GM23338 (cell line): Measurements from ENCODE around the gene ST3GAL2.

ENCODE experiments used
- CREB1 ChIP-seq: fragments of 250-450 bp; sonication (Bioruptor Pico); IDR thresholded peaks from 2 replicates; pipeline ENCODE4 v1.5.0; 2020; ENCODE audit warnings: low read depth, mild to moderate bottlenecking, moderate library complexity
- EZH2 ChIP-seq: fragments of 200-600 bp; sonication (generic); IDR thresholded peaks from one replicate; pipeline ENCODE4 v1.8.0; 2017; ENCODE audit warnings: antibody characterized with exemption, mild to moderate bottlenecking, low read depth; ENCODE audit not compliant: unreplicated experiment
- EZH2phosphoT487 ChIP-seq: fragments of 200-600 bp; sonication (generic); IDR thresholded peaks from one replicate; pipeline ENCODE4 v1.8.1; 2018; ENCODE audit warnings: antibody characterized with exemption; ENCODE audit not compliant: unreplicated experiment
- JUNB ChIP-seq: IDR thresholded peaks from one replicate; pipeline ENCODE4 v1.6.1; 2016; ENCODE audit warnings: antibody characterized with exemption; ENCODE audit not compliant: unreplicated experiment
- POLR2AphosphoS5 ChIP-seq: IDR thresholded peaks from 2 replicates; pipeline ENCODE4 v1.6.1; 2016; ENCODE audit warnings: antibody characterized with exemption, low read depth
- STAT1 ChIP-seq: IDR thresholded peaks from one replicate; pipeline ENCODE4 v1.6.1; 2016; ENCODE audit warnings: antibody characterized with exemption; ENCODE audit not compliant: unreplicated experiment
- ZNF114 ChIP-seq: fragments of 250-450 bp; sonication (Bioruptor Pico); IDR thresholded peaks from 2 replicates; pipeline ENCODE4 v1.5.0; 2020; ENCODE audit warnings: mild to moderate bottlenecking, moderate library complexity
- ZNF331 ChIP-seq: fragments of 250-450 bp; sonication (Bioruptor Pico); IDR thresholded peaks from 2 replicates; pipeline ENCODE4 v1.5.0; 2020; ENCODE audit warnings: low read depth, mild to moderate bottlenecking, moderate library complexity
- TF ChIP-seq, protein P1 (sequence below), 2 experiments: fragments of 200-600 bp in 1 of 2; sonication (generic) in 1 of 2; conservative IDR thresholded peaks; 2 replicates each; pipeline versions ENCODE4 v1.5.1 to v1.6.1; 2016 to 2017; ENCODE audit warnings: antibody characterized with exemption in 2 of 2, low read depth in 2 of 2, mild to moderate bottlenecking in 2 of 2, moderate library complexity in 1 of 2
- TF ChIP-seq, protein P2 (sequence below): IDR thresholded peaks from one replicate; pipeline ENCODE4 v1.6.1; 2018; ENCODE audit warnings: antibody characterized with exemption; ENCODE audit not compliant: unreplicated experiment
- TF ChIP-seq, protein P3 (sequence below): fragments of 250-450 bp; sonication (Bioruptor Pico); IDR thresholded peaks from 2 replicates; pipeline ENCODE4 v1.5.0; 2020; ENCODE audit warnings: mild to moderate bottlenecking, moderate library complexity
- TF ChIP-seq, protein P4 (sequence below): IDR thresholded peaks from 2 replicates; pipeline ENCODE4 v1.6.1; 2016; ENCODE audit warnings: antibody characterized with exemption

DNA sequence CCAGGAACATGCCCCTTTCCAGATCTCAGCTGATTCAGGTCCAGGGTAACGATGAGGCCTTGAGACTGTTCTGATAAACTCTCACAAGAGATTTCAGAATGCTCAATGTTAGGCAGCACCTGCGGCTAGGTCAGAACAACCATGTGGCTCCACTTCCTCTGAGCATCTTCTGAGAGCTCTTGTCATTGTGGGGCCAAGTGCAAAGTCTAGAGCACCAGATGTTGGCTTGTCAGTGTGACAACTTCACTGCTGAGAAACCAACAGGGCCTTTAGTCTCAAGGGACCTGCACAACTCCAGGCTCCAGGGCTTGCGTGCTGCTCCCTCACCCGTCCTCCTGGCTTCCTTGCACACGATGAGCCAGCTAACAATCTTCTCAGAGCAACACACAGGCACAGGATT is 44.5 kb upstream of the ST3GAL2 start:
- TF ChIP-seq, protein P1, sequence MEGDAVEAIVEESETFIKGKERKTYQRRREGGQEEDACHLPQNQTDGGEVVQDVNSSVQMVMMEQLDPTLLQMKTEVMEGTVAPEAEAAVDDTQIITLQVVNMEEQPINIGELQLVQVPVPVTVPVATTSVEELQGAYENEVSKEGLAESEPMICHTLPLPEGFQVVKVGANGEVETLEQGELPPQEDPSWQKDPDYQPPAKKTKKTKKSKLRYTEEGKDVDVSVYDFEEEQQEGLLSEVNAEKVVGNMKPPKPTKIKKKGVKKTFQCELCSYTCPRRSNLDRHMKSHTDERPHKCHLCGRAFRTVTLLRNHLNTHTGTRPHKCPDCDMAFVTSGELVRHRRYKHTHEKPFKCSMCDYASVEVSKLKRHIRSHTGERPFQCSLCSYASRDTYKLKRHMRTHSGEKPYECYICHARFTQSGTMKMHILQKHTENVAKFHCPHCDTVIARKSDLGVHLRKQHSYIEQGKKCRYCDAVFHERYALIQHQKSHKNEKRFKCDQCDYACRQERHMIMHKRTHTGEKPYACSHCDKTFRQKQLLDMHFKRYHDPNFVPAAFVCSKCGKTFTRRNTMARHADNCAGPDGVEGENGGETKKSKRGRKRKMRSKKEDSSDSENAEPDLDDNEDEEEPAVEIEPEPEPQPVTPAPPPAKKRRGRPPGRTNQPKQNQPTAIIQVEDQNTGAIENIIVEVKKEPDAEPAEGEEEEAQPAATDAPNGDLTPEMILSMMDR (conservative IDR thresholded peaks at IDR 0.05; ENCODE audit: low read depth in 2 of 2) = no peak
- TF ChIP-seq, protein P2, sequence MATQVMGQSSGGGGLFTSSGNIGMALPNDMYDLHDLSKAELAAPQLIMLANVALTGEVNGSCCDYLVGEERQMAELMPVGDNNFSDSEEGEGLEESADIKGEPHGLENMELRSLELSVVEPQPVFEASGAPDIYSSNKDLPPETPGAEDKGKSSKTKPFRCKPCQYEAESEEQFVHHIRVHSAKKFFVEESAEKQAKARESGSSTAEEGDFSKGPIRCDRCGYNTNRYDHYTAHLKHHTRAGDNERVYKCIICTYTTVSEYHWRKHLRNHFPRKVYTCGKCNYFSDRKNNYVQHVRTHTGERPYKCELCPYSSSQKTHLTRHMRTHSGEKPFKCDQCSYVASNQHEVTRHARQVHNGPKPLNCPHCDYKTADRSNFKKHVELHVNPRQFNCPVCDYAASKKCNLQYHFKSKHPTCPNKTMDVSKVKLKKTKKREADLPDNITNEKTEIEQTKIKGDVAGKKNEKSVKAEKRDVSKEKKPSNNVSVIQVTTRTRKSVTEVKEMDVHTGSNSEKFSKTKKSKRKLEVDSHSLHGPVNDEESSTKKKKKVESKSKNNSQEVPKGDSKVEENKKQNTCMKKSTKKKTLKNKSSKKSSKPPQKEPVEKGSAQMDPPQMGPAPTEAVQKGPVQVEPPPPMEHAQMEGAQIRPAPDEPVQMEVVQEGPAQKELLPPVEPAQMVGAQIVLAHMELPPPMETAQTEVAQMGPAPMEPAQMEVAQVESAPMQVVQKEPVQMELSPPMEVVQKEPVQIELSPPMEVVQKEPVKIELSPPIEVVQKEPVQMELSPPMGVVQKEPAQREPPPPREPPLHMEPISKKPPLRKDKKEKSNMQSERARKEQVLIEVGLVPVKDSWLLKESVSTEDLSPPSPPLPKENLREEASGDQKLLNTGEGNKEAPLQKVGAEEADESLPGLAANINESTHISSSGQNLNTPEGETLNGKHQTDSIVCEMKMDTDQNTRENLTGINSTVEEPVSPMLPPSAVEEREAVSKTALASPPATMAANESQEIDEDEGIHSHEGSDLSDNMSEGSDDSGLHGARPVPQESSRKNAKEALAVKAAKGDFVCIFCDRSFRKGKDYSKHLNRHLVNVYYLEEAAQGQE = no peak
- TF ChIP-seq, protein P3, sequence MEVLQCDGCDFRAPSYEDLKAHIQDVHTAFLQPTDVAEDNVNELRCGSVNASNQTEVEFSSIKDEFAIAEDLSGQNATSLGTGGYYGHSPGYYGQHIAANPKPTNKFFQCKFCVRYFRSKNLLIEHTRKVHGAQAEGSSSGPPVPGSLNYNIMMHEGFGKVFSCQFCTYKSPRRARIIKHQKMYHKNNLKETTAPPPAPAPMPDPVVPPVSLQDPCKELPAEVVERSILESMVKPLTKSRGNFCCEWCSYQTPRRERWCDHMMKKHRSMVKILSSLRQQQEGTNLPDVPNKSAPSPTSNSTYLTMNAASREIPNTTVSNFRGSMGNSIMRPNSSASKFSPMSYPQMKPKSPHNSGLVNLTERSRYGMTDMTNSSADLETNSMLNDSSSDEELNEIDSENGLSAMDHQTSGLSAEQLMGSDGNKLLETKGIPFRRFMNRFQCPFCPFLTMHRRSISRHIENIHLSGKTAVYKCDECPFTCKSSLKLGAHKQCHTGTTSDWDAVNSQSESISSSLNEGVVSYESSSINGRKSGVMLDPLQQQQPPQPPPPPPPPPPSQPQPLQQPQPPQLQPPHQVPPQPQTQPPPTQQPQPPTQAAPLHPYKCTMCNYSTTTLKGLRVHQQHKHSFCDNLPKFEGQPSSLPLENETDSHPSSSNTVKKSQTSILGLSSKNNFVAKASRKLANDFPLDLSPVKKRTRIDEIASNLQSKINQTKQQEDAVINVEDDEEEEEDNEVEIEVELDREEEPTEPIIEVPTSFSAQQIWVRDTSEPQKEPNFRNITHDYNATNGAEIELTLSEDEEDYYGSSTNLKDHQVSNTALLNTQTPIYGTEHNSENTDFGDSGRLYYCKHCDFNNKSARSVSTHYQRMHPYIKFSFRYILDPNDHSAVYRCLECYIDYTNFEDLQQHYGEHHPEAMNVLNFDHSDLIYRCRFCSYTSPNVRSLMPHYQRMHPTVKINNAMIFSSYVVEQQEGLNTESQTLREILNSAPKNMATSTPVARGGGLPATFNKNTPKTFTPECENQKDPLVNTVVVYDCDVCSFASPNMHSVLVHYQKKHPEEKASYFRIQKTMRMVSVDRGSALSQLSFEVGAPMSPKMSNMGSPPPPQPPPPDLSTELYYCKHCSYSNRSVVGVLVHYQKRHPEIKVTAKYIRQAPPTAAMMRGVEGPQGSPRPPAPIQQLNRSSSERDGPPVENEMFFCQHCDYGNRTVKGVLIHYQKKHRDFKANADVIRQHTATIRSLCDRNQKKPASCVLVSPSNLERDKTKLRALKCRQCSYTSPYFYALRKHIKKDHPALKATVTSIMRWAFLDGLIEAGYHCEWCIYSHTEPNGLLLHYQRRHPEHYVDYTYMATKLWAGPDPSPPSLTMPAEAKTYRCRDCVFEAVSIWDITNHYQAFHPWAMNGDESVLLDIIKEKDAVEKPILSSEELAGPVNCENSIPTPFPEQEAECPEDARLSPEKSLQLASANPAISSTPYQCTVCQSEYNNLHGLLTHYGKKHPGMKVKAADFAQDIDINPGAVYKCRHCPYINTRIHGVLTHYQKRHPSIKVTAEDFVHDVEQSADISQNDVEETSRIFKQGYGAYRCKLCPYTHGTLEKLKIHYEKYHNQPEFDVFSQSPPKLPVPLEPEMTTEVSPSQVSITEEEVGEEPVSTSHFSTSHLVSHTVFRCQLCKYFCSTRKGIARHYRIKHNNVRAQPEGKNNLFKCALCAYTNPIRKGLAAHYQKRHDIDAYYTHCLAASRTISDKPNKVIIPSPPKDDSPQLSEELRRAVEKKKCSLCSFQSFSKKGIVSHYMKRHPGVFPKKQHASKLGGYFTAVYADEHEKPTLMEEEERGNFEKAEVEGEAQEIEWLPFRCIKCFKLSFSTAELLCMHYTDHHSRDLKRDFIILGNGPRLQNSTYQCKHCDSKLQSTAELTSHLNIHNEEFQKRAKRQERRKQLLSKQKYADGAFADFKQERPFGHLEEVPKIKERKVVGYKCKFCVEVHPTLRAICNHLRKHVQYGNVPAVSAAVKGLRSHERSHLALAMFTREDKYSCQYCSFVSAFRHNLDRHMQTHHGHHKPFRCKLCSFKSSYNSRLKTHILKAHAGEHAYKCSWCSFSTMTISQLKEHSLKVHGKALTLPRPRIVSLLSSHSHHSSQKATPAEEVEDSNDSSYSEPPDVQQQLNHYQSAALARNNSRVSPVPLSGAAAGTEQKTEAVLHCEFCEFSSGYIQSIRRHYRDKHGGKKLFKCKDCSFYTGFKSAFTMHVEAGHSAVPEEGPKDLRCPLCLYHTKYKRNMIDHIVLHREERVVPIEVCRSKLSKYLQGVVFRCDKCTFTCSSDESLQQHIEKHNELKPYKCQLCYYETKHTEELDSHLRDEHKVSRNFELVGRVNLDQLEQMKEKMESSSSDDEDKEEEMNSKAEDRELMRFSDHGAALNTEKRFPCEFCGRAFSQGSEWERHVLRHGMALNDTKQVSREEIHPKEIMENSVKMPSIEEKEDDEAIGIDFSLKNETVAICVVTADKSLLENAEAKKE (CRISPR knock-in tag) = no peak
- TF ChIP-seq POLR2AphosphoS5 (no peak), EZH2 (no peak), ZNF331 (CRISPR knock-in tag) (no peak), EZH2phosphoT487 (no peak), JUNB (no peak), CREB1 (CRISPR knock-in tag) (no peak), STAT1 (no peak), ZNF114 (CRISPR knock-in tag) (no peak)
- TF ChIP-seq, protein P4, sequence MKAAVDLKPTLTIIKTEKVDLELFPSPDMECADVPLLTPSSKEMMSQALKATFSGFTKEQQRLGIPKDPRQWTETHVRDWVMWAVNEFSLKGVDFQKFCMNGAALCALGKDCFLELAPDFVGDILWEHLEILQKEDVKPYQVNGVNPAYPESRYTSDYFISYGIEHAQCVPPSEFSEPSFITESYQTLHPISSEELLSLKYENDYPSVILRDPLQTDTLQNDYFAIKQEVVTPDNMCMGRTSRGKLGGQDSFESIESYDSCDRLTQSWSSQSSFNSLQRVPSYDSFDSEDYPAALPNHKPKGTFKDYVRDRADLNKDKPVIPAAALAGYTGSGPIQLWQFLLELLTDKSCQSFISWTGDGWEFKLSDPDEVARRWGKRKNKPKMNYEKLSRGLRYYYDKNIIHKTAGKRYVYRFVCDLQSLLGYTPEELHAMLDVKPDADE = no peak
